Heart left ventricle (tissue), 16 donors: ENCODE measurements around the gene TTC19. TPM values are rescaled to one million over a fixed set of nuclear protein-coding genes. Genes with fewer than 3 reads are reported as not detected.

Experiments used
- ATAC-seq, 4 donors: fragments of 200-7000 bp; cut with Tn5 transposase; one replicate each; pipeline ENCODE4 v1.9.1; 2020 to 2022; ENCODE audit warnings: moderate library complexity in 4 of 4, mild to moderate bottlenecking in 3 of 4, moderate number of reproducible peaks in 1 of 4
- DNase-seq, 5 donors: peaks; one replicate each; pipeline ENCODE4 v3.0.0-alpha.2; 2020
- H3K27ac ChIP-seq, 12 donors: fragments of 200-600 bp; sonication (generic) in 4 of 12; one replicate each; pipeline versions ENCODE4 v1.5.0 to v1.8.0; 2016 to 2022; ENCODE audit warnings: mild to moderate bottlenecking in 2 of 12
- H3K27me3 ChIP-seq, 9 donors: fragments of 200-600 bp; sonication (generic) in 2 of 9; one replicate each; pipeline versions ENCODE4 v1.5.1 to v1.8.0; 2016 to 2022; ENCODE audit warnings: mild to moderate bottlenecking in 3 of 9
- H3K36me3 ChIP-seq, 9 donors: fragments of 200-600 bp; sonication (generic) in 2 of 9; one replicate each; pipeline versions ENCODE4 v1.5.0 to v1.8.0; 2018 to 2022; ENCODE audit warnings: mild to moderate bottlenecking in 2 of 9
- H3K4me1 ChIP-seq, 12 donors: fragments of 200-600 bp; sonication (generic) in 4 of 12; one replicate each; pipeline versions ENCODE4 v1.5.0 to v1.8.0; 2016 to 2022; ENCODE audit warnings: mild to moderate bottlenecking in 3 of 12
- H3K4me3 ChIP-seq, 12 donors: fragments of 200-600 bp; sonication (generic) in 4 of 12; one replicate each; pipeline versions ENCODE4 v1.5.0 to v1.8.0; 2017 to 2022; ENCODE audit warnings: mild to moderate bottlenecking in 9 of 12, moderate library complexity in 4 of 12
- H3K9me3 ChIP-seq, 12 donors: fragments of 200-600 bp; sonication (generic) in 4 of 12; one replicate each; pipeline versions ENCODE4 v1.5.0 to v1.8.0; 2016 to 2022; ENCODE audit warnings: mild to moderate bottlenecking in 1 of 12
- POLR2A ChIP-seq, 2 donors: fragments of 450-650 bp; IDR thresholded peaks; one replicate each; pipeline ENCODE4 v1.6.1; 2017; ENCODE audit warnings: antibody characterized with exemption in 2 of 2, mild to moderate bottlenecking in 2 of 2, moderate library complexity in 2 of 2
- WGBS, 4 donors: extraction: QIAGEN DNeasy Blood & Tissue Kit in 2 of 4; methylation state at CpG; one replicate each; pipeline versions ENCODE4 v1.1.5 to v1.1.7; 2013 to 2018; 5-methylcytosine and 5-hydroxymethylcytosine counted together
- intact Hi-C, 10 donors: fragments of 100-400 bp; cut with DNase I; formaldehyde crosslinking; loops; one replicate each; pipeline versions ENCODE4 v1.11.1 to v1.14.2; 2022
- polyA plus RNA-seq, 2 donors: library from polyadenylated mRNA; stranded (reverse); fragments of 200-250 nt; gene quantifications; one replicate each; pipeline ENCODE4 v1.2.3, GENCODE V29; 2013
- total RNA-seq, 9 donors: library from RNA; depleted of rRNA in 2 of 9; stranded (reverse); fragments of >200 nt in 2 of 9; fragmentation: NEBNext Ultra II Directional in 3 of 9; extraction: Animal tissue kit (Norgen Biotek cat#: 25700) in 3 of 9; gene quantifications; one replicate each; pipeline versions ENCODE4 v1.1.0 to v1.2.4, GENCODE V29; 2016 to 2023
- TF ChIP-seq, protein P1 (sequence below), 12 donors: fragments of 200-600 bp; sonication (generic) in 4 of 12; IDR thresholded peaks; one replicate each; pipeline versions ENCODE4 v1.5.0 to v1.8.0; 2018 to 2022; ENCODE audit warnings: antibody characterized with exemption in 12 of 12, mild to moderate bottlenecking in 5 of 12
- donor health status: ischemic (EF 13 %, LVEDD 7.1; RV severe dilation, severe dysfunction).
- donor health status: healthy with polysubstance abuse.
- donor health status: DM: no; HTN: yes; CAD: no.
- donor health status: DM: no; HTN: no; CAD: no.
- donor health status: ischemic (EF 25% LVEDD 6.9; RV normal size, moderate dysfunction).
- donor health status: ischemic (EF 25% LVEDD 5.7; RV mildly dilated, moderate dysfunction).
- donor health status: healthy.
- donor health status: DM: yes; HTN: yes; CAD: no.
- donor health status: ischemic (EF 35%, LVEDD 5.7; RV mildly dilated, moderate dysfunction).
- donor health status: nonischemic (EF 11% LVEDD 7.7; RV severe dilation, severe dysfunction).
- donor health status: DM: yes; HTN: yes; CAD: no.
- donor health status: PGD.
- donor health status: ischemic (EF 29% LVEDD 5.4; RV normal size, mild dysfunction).
- donor health status: nonischemic (EF 23%, LVEDD 6.1; RV moderate dilation, normal function).

The TTC19 gene
- total and polyA plus RNA-seq, 11 donors, result 10.3 to 47.0 (median 28.6) TPM

DNA sequence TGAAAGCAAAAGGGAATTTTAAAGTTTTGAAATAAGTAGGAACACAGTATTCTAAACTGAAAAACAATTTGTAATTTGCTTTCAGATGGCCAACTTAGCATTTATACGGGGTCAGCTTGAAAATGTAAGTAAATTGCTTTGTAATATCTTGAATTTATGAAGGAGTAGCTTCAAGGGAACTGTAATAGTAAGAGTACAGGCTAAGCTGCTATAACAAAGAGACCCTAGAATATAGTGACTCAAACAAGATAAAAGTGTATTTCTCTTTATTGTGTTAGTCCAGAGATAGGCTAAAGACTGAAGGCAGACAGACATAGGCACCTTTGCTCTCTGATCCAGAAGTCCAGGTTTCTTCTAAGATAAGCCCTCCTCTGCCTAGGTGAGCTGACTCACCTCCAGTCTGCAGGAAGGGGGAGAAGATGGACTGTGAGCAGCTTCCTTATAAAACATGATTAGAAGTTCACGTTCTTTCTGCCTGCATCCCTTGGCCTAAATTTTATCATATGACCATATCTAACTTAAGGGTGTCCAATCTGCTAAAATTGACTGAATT is 3.2 kb downstream of the TTC19 start:
- H3K4me1 ChIP-seq, result peaks cover 4 to 46% (median 27%) of the 10 kb centered on the region in 12 donors
- H3K27me3 ChIP-seq, result no peaks in the 10 kb centered on the region
- H3K9me3 ChIP-seq, result peaks cover 0 to 6% (median 0%) of the 10 kb centered on the region in 12 donors
- intact Hi-C loops, result no loop called here
- ATAC-seq (no peak), DNase-seq (no peak)
- H3K36me3 ChIP-seq, result peaks cover 0 to 70% (median 64%) of the 10 kb centered on the region in 9 donors
- peak overlapping the region in 10 of 12 donors; percentile 6 to 68 (median 54) for H3K27ac ChIP-seq
- TF ChIP-seq POLR2A (IDR thresholded peaks at IDR 0.05), result no peak
- TF ChIP-seq, protein P1, sequence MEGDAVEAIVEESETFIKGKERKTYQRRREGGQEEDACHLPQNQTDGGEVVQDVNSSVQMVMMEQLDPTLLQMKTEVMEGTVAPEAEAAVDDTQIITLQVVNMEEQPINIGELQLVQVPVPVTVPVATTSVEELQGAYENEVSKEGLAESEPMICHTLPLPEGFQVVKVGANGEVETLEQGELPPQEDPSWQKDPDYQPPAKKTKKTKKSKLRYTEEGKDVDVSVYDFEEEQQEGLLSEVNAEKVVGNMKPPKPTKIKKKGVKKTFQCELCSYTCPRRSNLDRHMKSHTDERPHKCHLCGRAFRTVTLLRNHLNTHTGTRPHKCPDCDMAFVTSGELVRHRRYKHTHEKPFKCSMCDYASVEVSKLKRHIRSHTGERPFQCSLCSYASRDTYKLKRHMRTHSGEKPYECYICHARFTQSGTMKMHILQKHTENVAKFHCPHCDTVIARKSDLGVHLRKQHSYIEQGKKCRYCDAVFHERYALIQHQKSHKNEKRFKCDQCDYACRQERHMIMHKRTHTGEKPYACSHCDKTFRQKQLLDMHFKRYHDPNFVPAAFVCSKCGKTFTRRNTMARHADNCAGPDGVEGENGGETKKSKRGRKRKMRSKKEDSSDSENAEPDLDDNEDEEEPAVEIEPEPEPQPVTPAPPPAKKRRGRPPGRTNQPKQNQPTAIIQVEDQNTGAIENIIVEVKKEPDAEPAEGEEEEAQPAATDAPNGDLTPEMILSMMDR (IDR thresholded peaks at IDR 0.05), result no peak
- WGBS, 4 donors, result 86 to 100% (median 95%) methylated on average over 2 of the region's 2 CpGs
- no peak overlapping the region for H3K4me3 ChIP-seq

DNA sequence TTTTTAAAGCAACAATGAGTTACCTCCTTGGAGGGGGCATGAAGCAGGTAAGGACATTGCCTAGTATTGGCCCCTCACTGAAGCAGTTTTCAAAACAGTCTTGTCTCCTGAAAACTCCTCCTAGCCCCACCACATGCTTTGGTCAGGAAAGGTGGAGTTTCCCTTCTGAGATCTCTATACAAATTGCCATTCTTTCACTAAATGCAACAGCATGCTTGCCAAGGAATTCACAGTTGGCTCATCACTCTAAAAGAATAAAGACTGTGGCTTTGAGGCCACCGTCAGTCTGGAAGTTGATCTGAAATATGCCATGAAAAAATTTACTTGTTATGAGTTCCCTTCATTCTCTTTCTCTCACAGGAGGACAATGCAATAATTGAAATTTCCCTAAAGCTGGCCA is 4.2 kb downstream of the TTC19 start:
- intact Hi-C loops, result no loop called here
- Histone ChIP-seq H3K36me3 (peaks cover 0 to 81% (median 74%) of the 10 kb centered on the region in 9 donors), H3K27me3 (no peaks in the 10 kb centered on the region), H3K9me3 (peaks cover 0 to 6% (median 0%) of the 10 kb centered on the region in 12 donors), H3K4me3 (no peak overlapping the region), H3K27ac (peak overlapping the region; percentile 6 to 80 (median 54)), H3K4me1 (peaks cover 4 to 43% (median 18%) of the 10 kb centered on the region in 12 donors)
- 44 to 66% (median 57%) methylated on average over 1 of the region's 1 CpG for WGBS, 4 donors
- TF ChIP-seq POLR2A (IDR thresholded peaks at IDR 0.05), result no peak
- TF ChIP-seq, protein P1 (IDR thresholded peaks at IDR 0.05), result no peak
- peak in 1 of 5 donors; percentile 21 for DNase-seq
- ATAC-seq, result peak in 1 of 4 donors; percentile 6

DNA sequence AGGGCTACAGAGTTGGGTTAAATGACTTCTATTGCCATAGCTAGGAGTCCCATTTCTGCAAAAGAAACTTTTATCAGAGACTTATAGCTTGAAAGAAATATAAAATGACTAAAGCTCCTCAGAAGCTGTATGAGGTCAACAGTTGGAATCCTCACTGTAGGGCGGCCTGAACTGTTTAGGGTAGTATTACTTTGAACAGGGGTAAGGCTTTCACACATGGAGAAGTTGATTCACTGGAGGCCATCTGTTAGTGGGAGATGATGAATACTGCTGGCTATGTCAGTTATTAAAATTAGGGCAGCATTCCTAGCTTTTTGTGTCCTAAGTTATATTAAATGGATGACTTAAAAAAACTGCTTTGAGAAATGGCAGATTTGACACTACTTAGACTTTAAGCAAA is 6.0 kb downstream of the TTC19 start:
- ATAC-seq, result no peak
- intact Hi-C loops, result no loop called here
- H3K9me3 ChIP-seq, result peaks cover 0 to 6% (median 0%) of the 10 kb centered on the region in 12 donors
- no peaks in the 10 kb centered on the region for H3K27me3 ChIP-seq
- H3K4me3 ChIP-seq, result no peak overlapping the region
- peak overlapping the region in 7 of 12 donors; percentile 6 to 69 (median 29) for H3K27ac ChIP-seq
- TF ChIP-seq, protein P1 (IDR thresholded peaks at IDR 0.05), result no peak
- TF ChIP-seq POLR2A (IDR thresholded peaks at IDR 0.05), result no peak
- DNase-seq, result no peak
- 89 to 100% (median 97%) methylated on average over 1 of the region's 1 CpG for WGBS, 4 donors
- H3K4me1 ChIP-seq, result peaks cover 4 to 38% (median 14%) of the 10 kb centered on the region in 12 donors
- H3K36me3 ChIP-seq, result peaks cover 0 to 99% (median 92%) of the 10 kb centered on the region in 9 donors

DNA sequence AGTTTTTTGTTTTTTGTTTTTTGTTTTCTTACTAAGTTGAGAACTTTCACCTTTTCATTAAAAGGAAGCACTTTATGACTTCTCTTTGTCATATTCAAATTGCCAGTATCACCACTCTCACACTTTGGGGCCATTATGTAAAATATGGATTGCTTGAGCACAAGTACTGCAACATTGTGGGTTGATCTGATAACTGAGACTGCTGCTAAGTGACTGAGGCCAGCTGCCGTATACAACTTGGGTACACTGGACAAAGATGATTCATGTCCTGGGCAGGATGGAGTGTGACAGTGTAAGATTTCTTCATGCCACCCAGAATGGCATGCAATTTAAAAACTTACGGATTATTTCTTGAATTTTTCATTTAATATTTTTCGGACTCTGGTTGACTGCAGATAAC is 7.8 kb downstream of the TTC19 start:
- intact Hi-C loops, result no loop called here
- no peak overlapping the region for H3K4me3 ChIP-seq
- H3K4me1 ChIP-seq, result peaks cover 0 to 38% (median 6%) of the 10 kb centered on the region in 12 donors
- H3K36me3 ChIP-seq, result peaks cover 0 to 100% (median 96%) of the 10 kb centered on the region in 9 donors
- WGBS, 4 donors, result 80 to 87% (median 86%) methylated on average over 3 of the region's 3 CpGs
- no peak for DNase-seq
- no peaks in the 10 kb centered on the region for H3K27me3 ChIP-seq
- no peak for TF ChIP-seq POLR2A (IDR thresholded peaks at IDR 0.05)
- TF ChIP-seq, protein P1 (IDR thresholded peaks at IDR 0.05), result no peak
- no peak overlapping the region for H3K27ac ChIP-seq
- H3K9me3 ChIP-seq, result no peaks in the 10 kb centered on the region
- ATAC-seq, result no peak
